Type B pancreatic cell (in vitro differentiated cells): ENCODE results near the gene BAMBI. TPM values are rescaled to one million over a fixed set of nuclear protein-coding genes. Genes with fewer than 3 reads are reported as not detected.
A peak's percentile ranks its signal among the peaks of the same experiment; 100 is the strongest.

ENCODE experiments used
- DNase-seq: peaks from one replicate; pipeline ENCODE4 v3.0.0; 2021; ENCODE audit warnings: mixed read lengths; ENCODE audit not compliant: unreplicated experiment; ENCODE audit errors: extremely low spot score
- H3K27ac Mint-ChIP-seq: 2 replicates; pipeline ENCODE4 v1.8.0; 2021; ENCODE audit warnings: mild to moderate bottlenecking, mixed read lengths
- H3K27me3 Mint-ChIP-seq: 2 replicates; pipeline ENCODE4 v1.8.0; 2021; ENCODE audit warnings: mixed read lengths
- H3K36me3 Mint-ChIP-seq: 2 replicates; pipeline ENCODE4 v1.8.0; 2021; ENCODE audit warnings: mixed read lengths
- H3K4me1 Mint-ChIP-seq: one replicate; pipeline ENCODE4 v1.8.0; 2021; ENCODE audit warnings: mixed read lengths; ENCODE audit not compliant: unreplicated experiment
- H3K4me3 Mint-ChIP-seq: 2 replicates; pipeline ENCODE4 v1.8.0; 2021; ENCODE audit warnings: mild to moderate bottlenecking, mixed read lengths
- H3K9me3 Mint-ChIP-seq: 2 replicates; pipeline ENCODE4 v1.8.0; 2021; ENCODE audit warnings: mixed read lengths
- CTCF ChIP-seq: fragments of 200-600 bp; sonication (generic); conservative IDR thresholded peaks from 2 replicates; pipeline ENCODE4 v1.5.0; 2021; ENCODE audit warnings: antibody characterized with exemption, mild to moderate bottlenecking
- total RNA-seq: library from RNA; stranded (reverse); gene quantifications from 2 replicates; pipeline ENCODE4 v1.2.1, GENCODE V29; 2021; ENCODE audit warnings: low replicate concordance

The BAMBI gene
- total RNA-seq, 1 donor from 2014 or later = 57.3 TPM

- no peak for TF ChIP-seq CTCF
- Mint-ChIP-seq H3K4me1 (peaks cover 57% of the 10 kb centered on the region), H3K27me3 (peaks cover 6% of the 10 kb centered on the region), H3K4me3 (peak overlapping the region; percentile 94), H3K9me3 (no peaks in the 10 kb centered on the region), H3K36me3 (peaks cover 38% of the 10 kb centered on the region), H3K27ac (peak overlapping the region; percentile 26)
- DNase-seq = no peak
Measured at GRCh38 chr10:28681928-28682750, 4.8 kb downstream of the BAMBI start.

- peak overlapping the region; percentile 28 for H3K4me3 Mint-ChIP-seq
- H3K9me3 Mint-ChIP-seq = no peaks in the 10 kb centered on the region
- DNase-seq = no peak
- no peak for TF ChIP-seq CTCF
- H3K4me1 Mint-ChIP-seq = peaks cover 73% of the 10 kb centered on the region
- H3K36me3 Mint-ChIP-seq = peaks cover 38% of the 10 kb centered on the region
- H3K27me3 Mint-ChIP-seq = peaks cover 13% of the 10 kb centered on the region
- peak overlapping the region; percentile 15 for H3K27ac Mint-ChIP-seq
Measured at GRCh38 chr10:28684157-28684985, 7.0 kb downstream of the BAMBI start.

- H3K27ac Mint-ChIP-seq = peak overlapping the region; percentile 15
- H3K27me3 Mint-ChIP-seq = peaks cover 11% of the 10 kb centered on the region
- H3K4me3 Mint-ChIP-seq = peak overlapping the region; percentile 28
- H3K9me3 Mint-ChIP-seq = no peaks in the 10 kb centered on the region
- TF ChIP-seq CTCF = no peak
- H3K4me1 Mint-ChIP-seq = peaks cover 73% of the 10 kb centered on the region
- H3K36me3 Mint-ChIP-seq = peaks cover 33% of the 10 kb centered on the region
- DNase-seq = no peak
Measured at GRCh38 chr10:28684986-28685580, 7.8 kb downstream of the BAMBI start.

GRCh38 chr10:28685717-28686116 lies 8.4 kb downstream of the BAMBI start:
- peaks cover 10% of the 10 kb centered on the region for H3K27me3 Mint-ChIP-seq
- no peak overlapping the region for H3K27ac Mint-ChIP-seq
- peaks cover 33% of the 10 kb centered on the region for H3K36me3 Mint-ChIP-seq
- peak overlapping the region; percentile 26 for H3K4me3 Mint-ChIP-seq
- DNase-seq = no peak
- H3K4me1 Mint-ChIP-seq = peaks cover 70% of the 10 kb centered on the region
- TF ChIP-seq CTCF = no peak
- H3K9me3 Mint-ChIP-seq = no peaks in the 10 kb centered on the region

GRCh38 chr10:28686835-28687682 lies 9.7 kb downstream of the BAMBI start:
- Mint-ChIP-seq H3K36me3 (peaks cover 22% of the 10 kb centered on the region), H3K27ac (no peak overlapping the region), H3K4me3 (peak overlapping the region; percentile 33), H3K9me3 (no peaks in the 10 kb centered on the region), H3K27me3 (peaks cover 8% of the 10 kb centered on the region), H3K4me1 (peaks cover 57% of the 10 kb centered on the region)
- DNase-seq = no peak
- no peak for TF ChIP-seq CTCF
